ENCODE data around the gene KANTR.

DNA sequence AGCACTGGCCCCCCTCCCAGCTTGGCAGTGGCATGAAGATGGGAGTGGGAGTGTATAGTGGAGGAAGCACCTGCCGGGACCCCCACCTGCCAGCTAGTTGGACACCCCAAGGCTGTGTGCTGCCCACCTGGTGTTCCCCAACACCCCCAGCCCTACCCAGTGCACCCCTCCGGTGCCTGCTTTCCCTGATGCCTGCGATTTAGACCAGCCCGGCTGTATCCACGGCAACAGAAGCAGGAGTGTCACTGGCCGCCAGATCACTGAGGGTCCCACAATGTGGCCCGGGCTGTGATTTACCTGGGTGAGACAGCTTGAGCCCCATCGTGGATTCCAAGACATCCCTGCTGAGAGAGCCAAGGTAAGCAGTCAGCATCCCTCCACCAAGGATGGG is 44.8 kb upstream of the KANTR start:
- TF ChIP-seq CTCF (IDR thresholded peaks at IDR 0.05): no peak
- no peak for TF ChIP-seq POLR2A (IDR thresholded peaks at IDR 0.05)
